Gastrocnemius medialis (tissue), 4 donors: Measurements from ENCODE around the gene ENPP3. TPM values are rescaled to one million over a fixed set of nuclear protein-coding genes. Genes with fewer than 3 reads are reported as not detected.

Experiments used
- ATAC-seq, 2 donors: fragments of 150-250 bp; one replicate each; pipeline ENCODE4 v1.9.1; 2016
- DNase-seq, 2 donors: peaks; one replicate each; pipeline ENCODE4 v3.0.0-alpha.2; 2019
- H3K27ac ChIP-seq, 4 donors: fragments of 200-600 bp; sonication (generic); 1 replicate in 1 of 4; 2 replicates in 3 of 4; pipeline ENCODE4 v1.5.1; 2016 to 2018; ENCODE audit warnings: mild to moderate bottlenecking in 2 of 4, moderate library complexity in 1 of 4
- H3K27me3 ChIP-seq, 3 donors: fragments of 200-600 bp; sonication (generic) in 2 of 3; 1 replicate in 1 of 3; 2 replicates in 2 of 3; pipeline versions ENCODE4 v1.5.1 to v1.6.0; 2016 to 2019; ENCODE audit warnings: mild to moderate bottlenecking in 1 of 3, moderate library complexity in 1 of 3
- H3K36me3 ChIP-seq, 2 donors: fragments of 200-600 bp; sonication (generic) in 1 of 2; one replicate each; pipeline ENCODE4 v1.5.1; 2017 to 2018
- H3K4me1 ChIP-seq, 2 donors: fragments of 200-600 bp; sonication (generic) in 1 of 2; one replicate each; pipeline ENCODE4 v1.5.1; 2016 to 2017; ENCODE audit warnings: mild to moderate bottlenecking in 2 of 2
- H3K4me3 ChIP-seq, 4 donors: fragments of 200-600 bp; sonication (generic) in 3 of 4; 1 replicate in 1 of 4; 2 replicates in 3 of 4; pipeline ENCODE4 v1.5.1; 2016 to 2019; ENCODE audit warnings: mild to moderate bottlenecking in 2 of 4
- H3K9me3 ChIP-seq, 3 donors: fragments of 200-600 bp; sonication (generic) in 2 of 3; 1 replicate in 1 of 3; 2 replicates in 2 of 3; pipeline ENCODE4 v1.5.1; 2016 to 2019
- POLR2A ChIP-seq, 2 donors: fragments of 450-650 bp; IDR thresholded peaks; one replicate each; pipeline ENCODE4 v1.6.1; 2017; ENCODE audit warnings: antibody characterized with exemption in 2 of 2, mild to moderate bottlenecking in 2 of 2, moderate library complexity in 2 of 2
- in situ Hi-C, 4 donors: fragments of 200-750 bp; cut with MboI; loops; one replicate each; pipeline versions ENCODE4 v1.15.0 to v1.8.0; 2017; ENCODE audit warnings: low sequenced_read_pairs in 4 of 4
- intact Hi-C: fragments of 100-400 bp; cut with DNase I; formaldehyde crosslinking; loops from one replicate; pipeline ENCODE4 v1.15.1; 2023; ENCODE audit warnings: low total_unique reads
- total RNA-seq, 4 donors: library from RNA; depleted of rRNA; stranded (reverse); fragments of >200 nt; gene quantifications; one replicate each; pipeline versions ENCODE4 v1.1.0 to v1.2.3, GENCODE V29; 2016
- TF ChIP-seq, protein P1 (sequence below), 5 experiments: fragments of 450-650 bp in 3 of 5; fragments of 200-600 bp in 2 of 5; sonication (generic) in 2 of 5; IDR thresholded peaks in 4 of 5; conservative IDR thresholded peaks in 1 of 5; 1 replicate in 4 of 5; 2 replicates in 1 of 5; pipeline ENCODE4 v1.5.1; 2016 to 2019; ENCODE audit warnings: antibody characterized with exemption in 5 of 5, mild to moderate bottlenecking in 3 of 5, moderate library complexity in 3 of 5

ENPP3 gene
- under 1 TPM in 1 of 4 donors, not detected in 3; 0.07 TPM for total RNA-seq

DNA sequence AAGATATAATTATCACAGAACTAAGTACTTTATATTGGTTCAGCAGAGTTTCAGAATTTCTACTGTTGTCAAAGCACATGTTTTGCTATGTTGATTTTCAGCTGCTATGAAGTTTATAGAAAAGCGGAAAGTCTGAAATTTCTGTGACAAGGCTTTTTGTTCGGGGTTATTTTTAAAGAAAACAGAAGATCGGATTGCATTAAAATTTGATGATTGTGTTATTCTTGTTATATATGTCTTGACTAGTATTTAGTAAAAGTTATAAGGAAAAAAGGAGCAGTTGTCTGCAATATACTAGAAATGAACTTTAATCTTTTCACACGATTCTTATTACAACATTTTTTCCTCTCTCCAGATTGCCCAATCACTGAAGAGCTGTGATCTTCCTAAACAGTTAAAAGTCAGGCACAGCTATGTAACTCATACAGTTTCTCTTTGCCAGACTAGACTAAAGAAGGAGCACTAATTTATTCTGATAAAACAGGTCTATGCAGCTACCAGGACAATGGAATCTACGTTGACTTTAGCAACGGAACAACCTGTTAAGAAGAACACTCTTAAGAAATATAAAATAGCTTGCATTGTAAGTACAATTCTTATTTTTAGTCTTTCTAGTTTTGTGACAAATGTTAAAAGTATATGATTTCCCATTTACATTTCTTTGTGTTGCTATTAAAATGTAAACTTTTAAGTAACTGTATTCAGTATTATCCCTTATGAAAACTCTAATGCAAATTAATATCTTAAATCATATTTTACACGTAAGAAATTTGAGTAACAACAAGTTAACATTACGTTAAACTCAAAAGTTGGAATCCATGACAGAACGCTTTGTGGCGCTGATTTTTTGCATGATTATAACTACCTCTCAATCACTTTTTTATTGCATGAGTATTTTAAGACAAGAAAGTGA is at the start of gene ENPP3:
Gene ENPP3 (plus strand): TSS at position 423 of the 913 bp plus-strand sequence. CDS start 83 bp downstream, at position 506.
- no peak for ATAC-seq
- in situ Hi-C loops = no loop called here
- no peaks in the 10 kb centered on the region for H3K36me3 ChIP-seq
- H3K4me3 ChIP-seq = no peak within 1 kb of the TSS
- H3K9me3 ChIP-seq = no peaks in the 10 kb centered on the region
- H3K27ac ChIP-seq = no peak within 1 kb of the TSS
- H3K27me3 ChIP-seq = no peaks in the 10 kb centered on the region
- no peaks in the 10 kb centered on the region for H3K4me1 ChIP-seq
- intact Hi-C loops = no loop called here
- DNase-seq = no peak
- TF ChIP-seq, protein P1, sequence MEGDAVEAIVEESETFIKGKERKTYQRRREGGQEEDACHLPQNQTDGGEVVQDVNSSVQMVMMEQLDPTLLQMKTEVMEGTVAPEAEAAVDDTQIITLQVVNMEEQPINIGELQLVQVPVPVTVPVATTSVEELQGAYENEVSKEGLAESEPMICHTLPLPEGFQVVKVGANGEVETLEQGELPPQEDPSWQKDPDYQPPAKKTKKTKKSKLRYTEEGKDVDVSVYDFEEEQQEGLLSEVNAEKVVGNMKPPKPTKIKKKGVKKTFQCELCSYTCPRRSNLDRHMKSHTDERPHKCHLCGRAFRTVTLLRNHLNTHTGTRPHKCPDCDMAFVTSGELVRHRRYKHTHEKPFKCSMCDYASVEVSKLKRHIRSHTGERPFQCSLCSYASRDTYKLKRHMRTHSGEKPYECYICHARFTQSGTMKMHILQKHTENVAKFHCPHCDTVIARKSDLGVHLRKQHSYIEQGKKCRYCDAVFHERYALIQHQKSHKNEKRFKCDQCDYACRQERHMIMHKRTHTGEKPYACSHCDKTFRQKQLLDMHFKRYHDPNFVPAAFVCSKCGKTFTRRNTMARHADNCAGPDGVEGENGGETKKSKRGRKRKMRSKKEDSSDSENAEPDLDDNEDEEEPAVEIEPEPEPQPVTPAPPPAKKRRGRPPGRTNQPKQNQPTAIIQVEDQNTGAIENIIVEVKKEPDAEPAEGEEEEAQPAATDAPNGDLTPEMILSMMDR (IDR thresholded peaks at IDR 0.05 in 4 of 5, conservative IDR thresholded peaks at IDR 0.05 in 1 of 5) = no peak
- no peak for TF ChIP-seq POLR2A (IDR thresholded peaks at IDR 0.05)

- intact Hi-C loops = no loop called here
- H3K27me3 ChIP-seq = no peaks in the 10 kb centered on the region
Observed at GRCh38 chr6:131587909-131588308, 49.2 kb upstream of the ENPP3 start.

DNA sequence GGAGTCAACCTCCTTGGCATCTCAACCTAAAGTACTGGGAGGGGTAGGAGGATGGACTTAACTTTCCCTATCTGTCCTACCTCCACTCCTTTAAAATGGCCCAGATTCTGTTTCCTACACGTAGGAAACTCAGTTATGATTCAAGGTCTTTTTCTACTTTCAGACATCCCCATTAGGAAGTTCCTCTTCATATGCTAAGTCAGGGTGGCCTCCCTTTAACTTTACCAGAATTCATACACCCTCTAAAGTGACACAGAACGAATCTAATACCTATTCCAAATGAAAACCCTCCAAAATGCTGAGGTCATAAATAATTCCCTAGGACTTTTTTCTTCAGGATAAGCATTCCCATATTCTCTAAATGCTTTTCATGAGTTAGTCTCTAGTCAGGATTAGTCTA is 48.5 kb upstream of the ENPP3 start:
- Histone ChIP-seq H3K36me3 (peaks cover 2 to 70% of the 10 kb centered on the region in 2 donors), H3K9me3 (no peaks in the 10 kb centered on the region), H3K4me3 (no peak overlapping the region), H3K4me1 (no peaks in the 10 kb centered on the region), H3K27me3 (no peaks in the 10 kb centered on the region), H3K27ac (no peak overlapping the region)
- DNase-seq = no peak
- no peak for TF ChIP-seq POLR2A (IDR thresholded peaks at IDR 0.05)
- TF ChIP-seq, protein P1 (IDR thresholded peaks at IDR 0.05 in 4 of 5, conservative IDR thresholded peaks at IDR 0.05 in 1 of 5) = no peak
- ATAC-seq = no peak
- intact Hi-C loops (no loop called here), in situ Hi-C loops (no loop called here)

More at GRCh38 chr6:131587909-131588308, 49.2 kb upstream of the ENPP3 start:
- Histone ChIP-seq H3K4me3 (no peak overlapping the region), H3K36me3 (peaks cover 2 to 65% of the 10 kb centered on the region in 2 donors), H3K4me1 (no peaks in the 10 kb centered on the region), H3K9me3 (no peaks in the 10 kb centered on the region), H3K27ac (no peak overlapping the region)
- DNase-seq (no peak), ATAC-seq (no peak)
- in situ Hi-C loops = no loop called here
- TF ChIP-seq POLR2A (IDR thresholded peaks at IDR 0.05) = no peak
- TF ChIP-seq, protein P1 (IDR thresholded peaks at IDR 0.05 in 4 of 5, conservative IDR thresholded peaks at IDR 0.05 in 1 of 5) = no peak

DNA sequence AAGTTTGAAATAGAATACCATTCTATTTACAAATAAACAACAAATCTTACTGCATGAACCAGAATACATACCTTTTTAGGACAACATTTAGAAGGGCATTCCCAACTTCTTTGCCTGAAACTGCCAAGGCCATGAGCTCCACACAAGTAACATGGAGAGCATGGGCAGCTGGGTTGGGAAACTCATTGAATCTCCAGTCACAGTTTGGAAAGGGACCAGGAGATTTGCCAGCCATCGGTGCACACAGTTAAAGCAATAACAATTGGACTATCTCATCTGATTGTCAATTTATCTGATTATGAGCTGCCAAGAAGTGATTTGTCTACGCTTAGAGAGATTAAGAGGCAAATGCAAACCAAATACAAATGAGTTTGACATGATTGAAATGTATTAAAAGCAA is 44.2 kb upstream of the ENPP3 start:
- Histone ChIP-seq H3K36me3 (peaks cover 2 to 92% of the 10 kb centered on the region in 2 donors), H3K9me3 (no peaks in the 10 kb centered on the region), H3K27me3 (no peaks in the 10 kb centered on the region), H3K27ac (no peak overlapping the region), H3K4me1 (no peaks in the 10 kb centered on the region), H3K4me3 (no peak overlapping the region)
- DNase-seq (no peak), ATAC-seq (no peak)
- TF ChIP-seq POLR2A (IDR thresholded peaks at IDR 0.05) = no peak
- TF ChIP-seq, protein P1 (IDR thresholded peaks at IDR 0.05 in 4 of 5, conservative IDR thresholded peaks at IDR 0.05 in 1 of 5) = no peak
- in situ Hi-C loops (no loop called here), intact Hi-C loops (no loop called here)
